ENCODE measurements around the gene ZFP57.
"Not testable (repeated sequence)": the region's sequence is repeated elsewhere in the genome, so short reads cannot be mapped to it uniquely, and the experiment has no call there.

- TF ChIP-seq CTCF (conservative IDR thresholded peaks at IDR 0.05; ENCODE audit: low read depth, low read length); EZH2phosphoT487 (IDR thresholded peaks at IDR 0.05; ENCODE audit: borderline replicate concordance, low read length); EZH2 (IDR thresholded peaks at IDR 0.05; ENCODE audit: low read length, unreplicated experiment): not testable (repeated sequence)
Measured at GRCh38 chr6:29672116-29672515, 8.8 kb downstream of the ZFP57 start.
